ENCODE results near the gene PFKFB3. TPM values are rescaled to one million over a fixed set of nuclear protein-coding genes. Genes with fewer than 3 reads are reported as not detected.

The PFKFB3 gene
- polyA plus RNA-seq, 3 donors = 12.2 to 101 (median 15.8) TPM

GRCh38 chr10:6218692-6219493, 16.2 kb downstream of the PFKFB3 start:
- Histone ChIP-seq H3K79me2 (ENCODE audit: insufficient read depth, low read length) (no peaks in the 10 kb centered on the region), H2AFZ (ENCODE audit: insufficient read depth, low read depth, low read length, poor library complexity, severe bottlenecking) (no peak overlapping the region), H3K4me1 (ENCODE audit: control insufficient read depth in 1 of 2, insufficient read depth in 2 of 2, low read length in 2 of 2) (no peaks in the 10 kb centered on the region), H4K20me1 (ENCODE audit: insufficient read depth, low read length) (peaks cover 89% of the 10 kb centered on the region), H3K27me3 (ENCODE audit: control insufficient read depth in 2 of 2, insufficient read depth in 2 of 2, low read length in 2 of 2) (no peaks in the 10 kb centered on the region), H3K4me3 (replicated peaks in 1 of 3; ENCODE audit: low read depth in 2 of 3, low read length in 3 of 3) (no peak overlapping the region), H3K27ac (ENCODE audit: low read depth in 1 of 2, low read length in 2 of 2) (no peak overlapping the region), H3K9me3 (replicated peaks in 1 of 2; ENCODE audit: control insufficient read depth in 1 of 2, insufficient read depth in 1 of 2, low read length in 2 of 2) (no peaks in the 10 kb centered on the region), H3K4me2 (replicated peaks; ENCODE audit: extremely low read depth, low read length, poor library complexity, severe bottlenecking) (no peak overlapping the region), H3K36me3 (replicated peaks in 1 of 2; ENCODE audit: control insufficient read depth in 1 of 2, insufficient read depth in 2 of 2, low read length in 2 of 2) (peaks cover 96 to 98% of the 10 kb centered on the region in 2 donors), H3K9ac (ENCODE audit: insufficient read depth, low read length, poor library complexity, severe bottlenecking) (no peak overlapping the region)
- Mint-ChIP-seq H3K9me3 (peaks cover 0 to 2% (median 0%) of the 10 kb centered on the region in 7 donors), H3K27ac (peak overlapping the region in 2 of 7 donors; percentile 19 to 32), H3K4me3 (no peak overlapping the region), H3K27me3 (ENCODE audit: low read depth in 3 of 3) (peaks cover 0 to 2% (median 1%) of the 10 kb centered on the region in 3 donors), H3K4me1 (no peaks in the 10 kb centered on the region), H3K36me3 (peaks cover 96 to 98% of the 10 kb centered on the region in 2 donors)
- intact Hi-C loops (cut with micrococcal nuclease) = no loop called here
- no peak for DNase-seq
- TF ChIP-seq CTCF (IDR thresholded peaks at IDR 0.05) = no peak
- 96% methylated on average over 21 of the region's 24 CpGs for WGBS (ENCODE audit: insufficient coverage)

DNA sequence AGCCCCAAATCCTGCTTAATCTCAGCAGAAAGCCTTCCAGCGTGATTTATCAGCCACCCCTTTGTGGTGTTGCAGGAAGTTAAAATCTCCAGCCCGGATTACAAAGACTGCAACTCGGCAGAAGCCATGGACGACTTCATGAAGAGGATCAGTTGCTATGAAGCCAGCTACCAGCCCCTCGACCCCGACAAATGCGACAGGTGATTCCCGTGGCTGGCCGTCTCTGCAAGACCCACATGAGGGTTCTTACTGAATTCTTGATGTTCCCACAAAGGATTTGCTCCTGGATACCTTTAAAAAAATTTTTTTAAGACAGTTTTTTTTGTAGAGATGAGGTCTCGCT, 16.7 kb downstream of the PFKFB3 start:
- peaks cover 0 to 4% (median 2%) of the 10 kb centered on the region in 3 donors for H3K27me3 Mint-ChIP-seq (ENCODE audit: low read depth in 3 of 3)
- Histone ChIP-seq H3K36me3 (replicated peaks in 1 of 2; ENCODE audit: control insufficient read depth in 1 of 2, insufficient read depth in 2 of 2, low read length in 2 of 2) (peaks cover 96 to 98% of the 10 kb centered on the region in 2 donors), H3K27me3 (ENCODE audit: control insufficient read depth in 2 of 2, insufficient read depth in 2 of 2, low read length in 2 of 2) (no peaks in the 10 kb centered on the region), H3K4me2 (replicated peaks; ENCODE audit: extremely low read depth, low read length, poor library complexity, severe bottlenecking) (no peak overlapping the region), H3K79me2 (ENCODE audit: insufficient read depth, low read length) (no peaks in the 10 kb centered on the region), H3K9me3 (replicated peaks in 1 of 2; ENCODE audit: control insufficient read depth in 1 of 2, insufficient read depth in 1 of 2, low read length in 2 of 2) (no peaks in the 10 kb centered on the region), H3K27ac (ENCODE audit: low read depth in 1 of 2, low read length in 2 of 2) (no peak overlapping the region), H2AFZ (ENCODE audit: insufficient read depth, low read depth, low read length, poor library complexity, severe bottlenecking) (no peak overlapping the region), H3K9ac (ENCODE audit: insufficient read depth, low read length, poor library complexity, severe bottlenecking) (no peak overlapping the region), H3K4me3 (replicated peaks in 1 of 3; ENCODE audit: low read depth in 2 of 3, low read length in 3 of 3) (no peak overlapping the region), H4K20me1 (ENCODE audit: insufficient read depth, low read length) (peaks cover 86% of the 10 kb centered on the region), H3K4me1 (ENCODE audit: control insufficient read depth in 1 of 2, insufficient read depth in 2 of 2, low read length in 2 of 2) (no peaks in the 10 kb centered on the region)
- H3K27ac Mint-ChIP-seq = peak overlapping the region in 1 of 7 donors; percentile 28
- intact Hi-C loops (cut with micrococcal nuclease) = no loop called here
- DNase-seq = no peak
- H3K9me3 Mint-ChIP-seq = peaks cover 0 to 2% (median 0%) of the 10 kb centered on the region in 7 donors
- H3K4me3 Mint-ChIP-seq = no peak overlapping the region
- peaks cover 96 to 98% of the 10 kb centered on the region in 2 donors for H3K36me3 Mint-ChIP-seq
- no peaks in the 10 kb centered on the region for H3K4me1 Mint-ChIP-seq
- no peak for TF ChIP-seq CTCF (IDR thresholded peaks at IDR 0.05)
- WGBS (ENCODE audit: insufficient coverage) = 96% methylated on average over 8 of the region's 10 CpGs
